Measurements from ENCODE around the gene GJC3. TPM values are rescaled to one million over a fixed set of nuclear protein-coding genes. Genes with fewer than 3 reads are reported as not detected.
"Not testable (repeated sequence)": the region's sequence is repeated elsewhere in the genome, so short reads cannot be mapped to it uniquely, and the experiment has no call there.

GJC3 gene
- total RNA-seq, 2 donors from 2014 or later, result not detected

DNA sequence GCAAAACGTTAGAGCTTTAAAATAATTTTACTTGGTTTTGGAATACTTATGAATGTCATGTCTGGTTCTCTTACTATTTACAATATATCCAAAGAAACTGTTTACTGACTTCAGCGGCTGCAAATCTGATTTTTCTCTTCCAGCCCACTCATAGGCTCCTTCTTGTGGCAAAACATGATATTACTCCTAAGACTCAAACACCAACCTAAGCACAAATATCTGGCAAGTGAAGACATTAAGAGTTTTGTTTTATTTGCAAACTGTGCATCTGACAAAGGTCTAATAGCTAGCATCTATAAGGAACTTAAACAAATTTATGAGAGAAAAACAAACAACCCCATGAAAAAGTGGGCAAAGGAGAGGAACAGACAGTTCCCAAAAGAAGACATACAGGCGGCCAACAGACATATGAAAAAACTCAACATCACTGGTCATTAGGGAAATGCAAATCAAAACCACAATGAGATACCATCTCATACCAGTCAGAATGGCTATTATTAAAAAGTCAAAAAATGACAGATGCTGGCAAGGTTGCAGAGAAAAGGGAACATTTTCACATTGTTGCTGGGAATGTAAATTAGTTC, 20.3 kb upstream of the GJC3 start:
- no peaks in the 10 kb centered on the region for H3K4me1 Mint-ChIP-seq
- no peaks in the 10 kb centered on the region for H3K36me3 Mint-ChIP-seq (ENCODE audit: low read depth)
- H3K27me3 Mint-ChIP-seq, result peaks cover 20% of the 10 kb centered on the region
- peak overlapping the region; percentile 19 for H3K27ac Mint-ChIP-seq
- H3K4me3 Mint-ChIP-seq, result no peak overlapping the region
- H3K9me3 Mint-ChIP-seq, result peaks cover 3% of the 10 kb centered on the region
- ATAC-seq (replicated peaks), result no peak

DNA sequence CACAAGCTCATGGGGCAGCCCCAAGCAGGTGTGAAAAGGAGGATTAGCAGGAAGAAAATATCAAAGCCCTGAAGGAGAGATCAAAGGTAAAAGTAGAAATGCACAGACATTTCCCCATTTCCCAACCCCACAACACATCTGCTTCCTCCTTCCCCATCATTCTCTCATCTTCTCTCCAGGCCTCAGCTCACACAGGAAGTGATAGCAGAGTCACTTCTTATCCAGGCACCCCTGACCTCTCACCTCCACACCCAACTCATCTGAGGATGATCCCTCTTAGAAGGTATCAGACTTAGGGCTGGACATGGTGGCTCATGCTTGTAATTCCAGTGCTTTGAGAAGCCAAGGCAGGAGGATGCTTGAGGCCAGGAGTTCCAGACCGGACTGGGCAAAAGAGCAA, 18.2 kb upstream of the GJC3 start:
- no peak overlapping the region for H3K27ac Mint-ChIP-seq
- H3K4me3 Mint-ChIP-seq, result no peak overlapping the region
- peaks cover 22% of the 10 kb centered on the region for H3K27me3 Mint-ChIP-seq
- ATAC-seq (replicated peaks), result no peak
- no peaks in the 10 kb centered on the region for H3K36me3 Mint-ChIP-seq (ENCODE audit: low read depth)
- peaks cover 3% of the 10 kb centered on the region for H3K9me3 Mint-ChIP-seq
- H3K4me1 Mint-ChIP-seq, result no peaks in the 10 kb centered on the region

DNA sequence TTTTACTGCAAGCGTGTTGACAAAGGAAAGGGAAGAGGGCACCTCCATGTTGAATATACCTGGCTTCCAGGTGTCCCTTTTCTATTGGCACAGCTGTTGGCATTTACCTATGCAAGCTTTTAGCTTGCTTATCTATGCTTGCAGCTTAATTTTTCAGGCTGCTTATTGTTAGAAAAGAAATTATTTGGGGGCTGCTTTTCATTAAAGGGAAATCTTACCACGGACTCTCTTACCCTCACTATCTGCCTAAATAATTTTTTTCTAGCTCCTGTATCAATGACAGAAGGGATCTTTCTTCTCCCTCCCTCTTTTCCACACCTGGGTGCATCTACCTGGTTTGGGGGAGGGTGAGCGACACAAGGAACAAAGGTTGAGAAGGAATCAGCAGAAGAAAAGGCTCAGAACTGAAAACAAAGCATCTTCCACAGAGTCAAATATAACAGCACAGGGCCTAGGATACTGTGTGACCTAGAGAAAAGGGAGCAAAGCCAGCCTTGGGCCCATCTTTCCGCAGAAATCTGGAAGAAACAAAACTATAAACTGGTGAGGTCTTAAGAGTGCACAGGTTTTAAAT, 15.2 kb upstream of the GJC3 start:
- Mint-ChIP-seq H3K4me3 (no peak overlapping the region), H3K9me3 (no peaks in the 10 kb centered on the region), H3K4me1 (no peaks in the 10 kb centered on the region), H3K36me3 (ENCODE audit: low read depth) (no peaks in the 10 kb centered on the region), H3K27me3 (peaks cover 32% of the 10 kb centered on the region), H3K27ac (no peak overlapping the region)
- no peak for ATAC-seq (replicated peaks)

DNA sequence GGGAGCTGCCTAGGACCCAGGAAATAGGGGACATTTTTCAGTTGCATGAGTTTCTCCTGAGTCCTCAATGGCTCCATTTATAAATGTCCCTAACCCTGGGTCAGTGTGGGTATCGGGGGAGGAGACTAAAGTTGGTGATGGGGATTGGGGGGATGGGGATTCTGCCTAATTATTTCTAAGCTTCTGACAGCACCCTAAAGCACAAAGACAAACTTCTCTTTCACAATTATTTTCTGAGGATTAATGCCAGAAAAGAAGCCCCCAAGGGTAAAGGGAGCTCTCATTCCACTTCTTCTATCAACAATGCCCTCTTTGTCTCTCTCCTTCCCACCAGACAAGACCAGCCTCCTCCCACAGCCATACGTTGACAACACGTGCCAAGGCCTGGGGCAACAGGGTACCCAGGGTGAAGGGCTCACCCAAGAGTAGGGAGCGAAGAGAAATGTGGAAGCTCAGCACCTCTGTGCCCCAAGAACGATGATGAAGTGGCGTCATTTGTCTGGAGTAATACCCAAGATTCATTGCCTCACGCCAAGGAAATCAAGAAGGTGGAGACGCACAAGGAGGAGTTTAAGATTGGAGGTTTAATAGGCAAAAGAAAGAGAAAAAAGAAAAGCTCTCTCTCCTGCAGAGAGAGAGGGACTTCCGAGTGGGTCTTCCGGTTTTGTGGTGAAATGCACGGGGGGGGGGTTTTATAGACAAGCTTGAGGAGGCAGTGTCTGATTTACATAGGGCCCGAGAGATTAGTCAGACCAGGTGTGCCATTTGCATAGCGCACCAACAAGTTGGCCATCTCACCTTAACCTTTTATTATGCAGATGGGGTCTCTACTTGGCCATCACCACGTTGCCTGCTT, 14.4 kb upstream of the GJC3 start:
- no peaks in the 10 kb centered on the region for H3K9me3 Mint-ChIP-seq
- no peak overlapping the region for H3K4me3 Mint-ChIP-seq
- H3K27ac Mint-ChIP-seq, result no peak overlapping the region
- peaks cover 36% of the 10 kb centered on the region for H3K27me3 Mint-ChIP-seq
- no peak for ATAC-seq (replicated peaks)
- H3K4me1 Mint-ChIP-seq, result no peaks in the 10 kb centered on the region
- H3K36me3 Mint-ChIP-seq (ENCODE audit: low read depth), result no peaks in the 10 kb centered on the region

DNA sequence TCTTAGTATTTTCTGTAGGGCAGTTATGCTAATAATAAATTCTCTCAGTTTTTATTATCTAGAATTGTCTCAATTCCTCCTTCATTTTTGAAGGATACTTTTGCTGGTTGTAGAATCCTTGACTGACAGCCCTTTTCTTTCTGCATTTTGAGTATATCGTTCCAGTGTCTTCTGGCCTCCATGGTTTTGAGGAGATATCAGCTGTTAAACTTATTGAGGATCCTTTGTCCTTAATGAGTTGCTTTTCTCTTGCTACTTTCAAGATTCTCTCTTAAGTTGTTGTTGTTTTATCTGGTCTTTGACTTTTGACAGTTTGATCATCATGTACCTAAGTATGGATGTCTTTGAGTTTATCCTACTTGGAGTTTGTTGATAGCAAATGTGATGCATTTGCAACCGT, 8.9 kb upstream of the GJC3 start:
- peaks cover 28% of the 10 kb centered on the region for H3K27me3 Mint-ChIP-seq
- H3K4me1 Mint-ChIP-seq, result no peaks in the 10 kb centered on the region
- H3K36me3 Mint-ChIP-seq (ENCODE audit: low read depth), result no peaks in the 10 kb centered on the region
- H3K27ac Mint-ChIP-seq, result no peak overlapping the region
- no peak overlapping the region for H3K4me3 Mint-ChIP-seq
- ATAC-seq (replicated peaks), result no peak
- no peaks in the 10 kb centered on the region for H3K9me3 Mint-ChIP-seq

DNA sequence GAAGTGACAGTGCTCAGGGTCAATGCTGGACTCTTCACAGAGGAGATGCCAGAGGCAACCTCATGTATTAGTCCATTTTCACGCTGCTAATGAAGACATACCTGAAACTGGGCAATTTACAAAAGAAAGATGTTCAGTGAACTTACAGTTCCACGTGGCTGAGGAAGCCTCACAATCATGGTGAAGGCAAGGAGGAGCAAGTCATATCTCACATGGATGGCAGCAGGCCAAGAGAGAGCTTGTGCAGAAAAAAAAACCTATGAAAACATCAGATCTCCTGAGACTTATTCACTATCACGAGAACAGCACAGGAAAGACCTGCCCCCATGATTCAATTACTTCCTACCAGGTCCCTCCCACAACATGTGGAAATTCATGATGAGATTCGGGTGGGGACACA, 5.6 kb upstream of the GJC3 start:
- H3K27me3 Mint-ChIP-seq; H3K4me3 Mint-ChIP-seq; H3K4me1 Mint-ChIP-seq; ATAC-seq (replicated peaks); H3K27ac Mint-ChIP-seq; H3K36me3 Mint-ChIP-seq (ENCODE audit: low read depth); H3K9me3 Mint-ChIP-seq: not testable (repeated sequence)

DNA sequence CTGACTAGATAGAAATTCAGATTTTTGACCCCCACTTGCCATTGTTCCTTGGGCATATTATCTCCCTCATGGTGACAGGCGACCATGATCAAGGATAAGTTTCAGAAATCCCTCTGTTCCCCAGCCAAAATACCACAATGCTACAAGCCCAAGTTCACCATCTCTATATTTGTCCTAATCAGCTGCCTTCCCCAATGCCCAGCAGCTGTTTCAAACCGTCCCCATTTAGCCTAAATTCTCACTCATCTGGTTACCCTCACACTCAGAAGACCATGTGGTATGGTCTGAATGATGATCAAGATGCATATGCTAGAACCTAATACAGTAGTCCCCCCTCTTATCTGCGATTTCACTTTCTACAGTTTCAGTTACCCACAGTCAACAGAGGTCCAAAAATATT, 956 bp upstream of the GJC3 start:
- Mint-ChIP-seq H3K9me3 (no peaks in the 10 kb centered on the region), H3K4me3 (peak overlapping the region; percentile 77), H3K27ac (peak overlapping the region; percentile 88), H3K27me3 (peaks cover 13% of the 10 kb centered on the region), H3K36me3 (ENCODE audit: low read depth) (no peaks in the 10 kb centered on the region), H3K4me1 (peaks cover 13% of the 10 kb centered on the region)
- no peak for ATAC-seq (replicated peaks)

DNA sequence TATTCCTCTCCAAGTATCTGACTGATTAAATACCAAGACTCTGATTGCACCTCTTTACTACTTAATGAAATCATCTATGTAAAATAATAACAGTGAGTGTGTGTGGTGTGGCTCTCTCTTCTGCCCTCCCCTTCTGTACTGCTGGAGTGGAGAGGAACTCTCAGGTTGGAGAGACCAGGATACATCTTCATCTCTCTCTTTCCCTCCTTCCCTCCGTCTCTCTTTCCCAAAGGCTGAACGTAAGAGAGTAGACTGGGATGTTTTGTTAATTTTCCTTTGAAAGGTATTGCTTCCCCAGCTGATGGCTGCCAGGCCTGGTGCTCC, 272 bp upstream of the GJC3 start:
- H3K27me3 Mint-ChIP-seq, result peaks cover 13% of the 10 kb centered on the region
- H3K4me1 Mint-ChIP-seq, result peaks cover 13% of the 10 kb centered on the region
- H3K4me3 Mint-ChIP-seq, result peak overlapping the region; percentile 77
- peak; percentile 50 for ATAC-seq (replicated peaks)
- H3K9me3 Mint-ChIP-seq, result no peaks in the 10 kb centered on the region
- peak overlapping the region; percentile 88 for H3K27ac Mint-ChIP-seq
- no peaks in the 10 kb centered on the region for H3K36me3 Mint-ChIP-seq (ENCODE audit: low read depth)

DNA sequence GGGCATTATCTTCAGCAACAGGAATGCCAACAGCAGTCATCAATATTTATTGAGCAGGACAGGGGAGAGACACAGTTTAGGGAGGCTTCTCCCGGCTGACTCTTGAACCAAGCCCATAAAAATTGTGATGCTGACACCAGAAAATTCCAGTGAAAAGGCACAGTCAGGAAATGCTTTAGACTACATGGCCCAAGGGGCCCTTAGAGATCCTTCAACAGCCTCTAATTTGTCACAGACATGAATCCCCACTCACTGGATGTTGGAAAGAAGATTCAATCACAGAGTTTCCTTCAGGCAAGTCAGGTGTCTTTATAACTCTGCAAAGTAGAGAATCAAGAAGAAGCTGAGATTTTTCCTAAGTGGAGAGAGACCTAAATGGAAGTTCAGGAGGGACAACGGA, 1.2 kb downstream of the GJC3 start:
- H3K36me3 Mint-ChIP-seq (ENCODE audit: low read depth), result no peaks in the 10 kb centered on the region
- ATAC-seq (replicated peaks), result no peak
- no peaks in the 10 kb centered on the region for H3K9me3 Mint-ChIP-seq
- H3K27me3 Mint-ChIP-seq, result peaks cover 13% of the 10 kb centered on the region
- H3K27ac Mint-ChIP-seq, result no peak overlapping the region
- H3K4me3 Mint-ChIP-seq, result peak overlapping the region; percentile 77
- H3K4me1 Mint-ChIP-seq, result peaks cover 13% of the 10 kb centered on the region

DNA sequence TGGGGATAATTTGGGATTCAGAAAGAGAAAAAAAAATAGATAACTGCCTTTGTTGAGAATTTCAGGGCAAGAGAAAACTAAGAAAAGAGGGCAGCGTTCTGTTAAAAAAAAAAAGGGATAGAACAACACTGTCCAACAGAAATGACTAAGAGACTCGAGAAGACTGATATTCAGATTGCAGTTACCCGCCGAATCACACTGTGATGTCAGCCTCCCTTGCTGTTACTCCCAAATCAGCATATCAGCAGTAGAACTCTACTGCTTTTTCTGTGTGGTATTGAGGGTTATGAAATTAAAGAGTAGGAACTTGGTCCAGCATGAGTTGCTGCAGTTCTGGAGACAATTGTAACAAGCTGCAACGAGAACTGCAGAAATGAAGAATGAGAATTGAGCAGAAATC, 1.9 kb downstream of the GJC3 start:
- Mint-ChIP-seq H3K27me3 (peaks cover 13% of the 10 kb centered on the region), H3K36me3 (ENCODE audit: low read depth) (no peaks in the 10 kb centered on the region), H3K27ac (no peak overlapping the region), H3K9me3 (no peaks in the 10 kb centered on the region), H3K4me3 (no peak overlapping the region), H3K4me1 (peaks cover 13% of the 10 kb centered on the region)
- no peak for ATAC-seq (replicated peaks)

DNA sequence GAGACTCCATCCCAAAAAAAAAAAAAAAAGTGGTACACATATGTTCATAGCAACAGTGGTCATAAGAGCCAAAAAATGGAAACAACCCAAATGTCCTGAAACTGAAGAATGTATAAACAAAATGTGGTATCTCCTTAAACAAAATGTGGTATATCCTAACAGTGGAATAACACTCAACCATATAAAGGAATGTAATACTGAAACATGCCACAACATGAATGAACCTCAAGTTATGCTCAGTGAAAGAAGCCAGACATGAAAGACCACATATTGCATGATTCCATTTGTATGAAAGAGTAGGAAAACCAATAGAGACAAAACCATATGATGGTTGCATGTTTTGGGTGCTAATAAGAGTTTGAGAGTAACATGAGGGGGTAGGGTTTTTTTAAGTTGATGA, 3.1 kb downstream of the GJC3 start:
- Mint-ChIP-seq H3K4me1 (peaks cover 13% of the 10 kb centered on the region), H3K36me3 (ENCODE audit: low read depth) (peaks cover 6% of the 10 kb centered on the region), H3K27me3 (peaks cover 13% of the 10 kb centered on the region), H3K27ac (no peak overlapping the region), H3K4me3 (no peak overlapping the region), H3K9me3 (no peaks in the 10 kb centered on the region)
- no peak for ATAC-seq (replicated peaks)

DNA sequence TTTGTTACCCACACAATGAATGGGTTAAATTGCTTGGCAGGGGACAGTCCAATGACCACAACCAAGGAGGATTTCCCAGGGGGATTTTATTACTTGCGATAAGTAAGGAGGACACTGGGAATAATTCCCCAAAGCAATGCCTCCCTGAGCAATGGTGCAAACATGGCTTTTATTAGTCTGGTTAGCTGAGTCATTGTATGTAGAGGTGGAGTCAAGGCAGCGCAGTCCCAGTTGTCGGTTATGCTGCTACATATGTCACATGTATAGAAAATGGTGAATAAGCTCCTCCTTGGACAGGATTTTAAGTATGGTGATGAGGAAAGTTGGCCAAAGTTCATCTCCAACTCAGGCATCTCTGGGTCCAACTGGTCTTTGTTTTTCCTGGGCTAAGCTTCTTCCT, 6.2 kb downstream of the GJC3 start:
- H3K4me1 Mint-ChIP-seq, result no peaks in the 10 kb centered on the region
- no peaks in the 10 kb centered on the region for H3K9me3 Mint-ChIP-seq
- peaks cover 13% of the 10 kb centered on the region for H3K27me3 Mint-ChIP-seq
- no peak overlapping the region for H3K27ac Mint-ChIP-seq
- ATAC-seq (replicated peaks), result no peak
- H3K4me3 Mint-ChIP-seq, result no peak overlapping the region
- H3K36me3 Mint-ChIP-seq (ENCODE audit: low read depth), result peaks cover 27% of the 10 kb centered on the region

DNA sequence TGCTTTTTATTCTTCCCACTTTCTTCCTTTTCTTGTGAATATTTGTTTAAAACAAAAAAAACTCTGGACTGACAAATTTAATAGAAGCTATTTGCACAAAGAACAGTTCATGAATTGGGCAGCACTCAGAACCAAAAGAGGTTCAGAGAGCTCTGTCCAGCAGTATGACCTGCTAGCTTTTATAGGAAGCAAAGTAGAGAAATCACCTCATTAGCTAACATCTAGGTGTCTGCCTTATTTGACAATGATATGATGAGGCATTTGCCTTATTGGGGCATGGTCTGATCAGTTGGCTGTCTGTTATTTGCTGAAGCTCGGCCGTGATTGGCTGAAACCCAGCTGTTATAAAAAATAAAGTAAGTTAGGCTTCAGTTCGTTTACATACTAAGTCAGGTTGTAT, 9.3 kb downstream of the GJC3 start:
- ATAC-seq (replicated peaks), result no peak
- peak overlapping the region; percentile 99 for H3K27ac Mint-ChIP-seq
- no peaks in the 10 kb centered on the region for H3K9me3 Mint-ChIP-seq
- H3K27me3 Mint-ChIP-seq, result no peaks in the 10 kb centered on the region
- H3K4me3 Mint-ChIP-seq, result peak overlapping the region; percentile 98
- H3K36me3 Mint-ChIP-seq (ENCODE audit: low read depth), result peaks cover 58% of the 10 kb centered on the region
- H3K4me1 Mint-ChIP-seq, result peaks cover 18% of the 10 kb centered on the region

DNA sequence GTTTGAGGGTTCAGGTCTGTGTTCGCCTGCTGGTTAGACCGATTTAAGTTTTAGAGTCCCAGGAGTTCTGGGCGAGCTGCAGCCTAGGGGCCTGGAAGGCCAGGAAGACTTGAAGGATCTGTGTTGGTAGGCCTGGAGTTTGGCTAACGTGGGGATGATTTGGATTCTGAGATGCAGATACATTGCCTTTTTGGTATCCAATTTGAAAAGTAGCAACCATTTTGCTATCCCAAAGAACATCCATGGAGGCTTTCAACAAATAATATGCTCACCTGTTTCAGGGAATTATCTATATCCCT, 9.7 kb downstream of the GJC3 start:
- Mint-ChIP-seq H3K9me3 (no peaks in the 10 kb centered on the region), H3K36me3 (ENCODE audit: low read depth) (peaks cover 61% of the 10 kb centered on the region), H3K4me3 (peak overlapping the region; percentile 98), H3K27me3 (no peaks in the 10 kb centered on the region), H3K4me1 (peaks cover 22% of the 10 kb centered on the region), H3K27ac (peak overlapping the region; percentile 99)
- no peak for ATAC-seq (replicated peaks)

Measured in activated T-helper 17 cell treated with anti-CD3 and anti-CD28 coated beads, Interleukin-2, amount 50 U/mL, for 72 hours (primary cell).